Measurements from ENCODE around the gene PAXIP1.

The PAXIP1 gene

DNA sequence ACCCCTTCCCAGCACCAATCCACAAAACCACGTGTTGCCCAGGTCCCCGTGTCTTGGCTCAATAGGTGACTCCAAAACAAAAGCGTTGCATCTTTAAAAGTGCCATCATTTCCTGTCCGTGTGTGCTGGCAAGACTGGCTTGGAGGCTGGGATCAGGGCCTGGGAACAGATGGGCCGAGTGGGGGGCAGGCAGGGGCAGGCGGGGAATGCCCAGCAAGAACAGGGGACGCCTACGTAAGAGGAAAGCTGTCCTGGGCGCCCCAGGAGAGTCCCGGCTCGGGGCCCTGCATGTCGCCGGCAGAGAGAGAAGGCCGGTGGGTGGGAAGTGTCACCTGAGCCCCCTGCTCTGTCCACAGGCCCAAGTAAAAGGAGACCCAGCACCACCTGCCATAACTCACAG, 86.5 kb downstream of the PAXIP1 start:
- H3K9me3 ChIP-seq (ENCODE audit: severe bottlenecking): peaks cover 3% of the 10 kb centered on the region
- H3K27me3 ChIP-seq (ENCODE audit: insufficient read depth, low read depth, severe bottlenecking): peaks cover 42% of the 10 kb centered on the region
- no peak for DNase-seq
- TF ChIP-seq, protein P1, sequence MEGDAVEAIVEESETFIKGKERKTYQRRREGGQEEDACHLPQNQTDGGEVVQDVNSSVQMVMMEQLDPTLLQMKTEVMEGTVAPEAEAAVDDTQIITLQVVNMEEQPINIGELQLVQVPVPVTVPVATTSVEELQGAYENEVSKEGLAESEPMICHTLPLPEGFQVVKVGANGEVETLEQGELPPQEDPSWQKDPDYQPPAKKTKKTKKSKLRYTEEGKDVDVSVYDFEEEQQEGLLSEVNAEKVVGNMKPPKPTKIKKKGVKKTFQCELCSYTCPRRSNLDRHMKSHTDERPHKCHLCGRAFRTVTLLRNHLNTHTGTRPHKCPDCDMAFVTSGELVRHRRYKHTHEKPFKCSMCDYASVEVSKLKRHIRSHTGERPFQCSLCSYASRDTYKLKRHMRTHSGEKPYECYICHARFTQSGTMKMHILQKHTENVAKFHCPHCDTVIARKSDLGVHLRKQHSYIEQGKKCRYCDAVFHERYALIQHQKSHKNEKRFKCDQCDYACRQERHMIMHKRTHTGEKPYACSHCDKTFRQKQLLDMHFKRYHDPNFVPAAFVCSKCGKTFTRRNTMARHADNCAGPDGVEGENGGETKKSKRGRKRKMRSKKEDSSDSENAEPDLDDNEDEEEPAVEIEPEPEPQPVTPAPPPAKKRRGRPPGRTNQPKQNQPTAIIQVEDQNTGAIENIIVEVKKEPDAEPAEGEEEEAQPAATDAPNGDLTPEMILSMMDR (IDR thresholded peaks at IDR 0.05; ENCODE audit: low read depth, low read length): no peak
- no peak overlapping the region for H3K27ac ChIP-seq
- no peaks in the 10 kb centered on the region for H3K36me3 ChIP-seq
- H3K4me3 ChIP-seq (ENCODE audit: low read depth, low read length): no peak overlapping the region

DNA sequence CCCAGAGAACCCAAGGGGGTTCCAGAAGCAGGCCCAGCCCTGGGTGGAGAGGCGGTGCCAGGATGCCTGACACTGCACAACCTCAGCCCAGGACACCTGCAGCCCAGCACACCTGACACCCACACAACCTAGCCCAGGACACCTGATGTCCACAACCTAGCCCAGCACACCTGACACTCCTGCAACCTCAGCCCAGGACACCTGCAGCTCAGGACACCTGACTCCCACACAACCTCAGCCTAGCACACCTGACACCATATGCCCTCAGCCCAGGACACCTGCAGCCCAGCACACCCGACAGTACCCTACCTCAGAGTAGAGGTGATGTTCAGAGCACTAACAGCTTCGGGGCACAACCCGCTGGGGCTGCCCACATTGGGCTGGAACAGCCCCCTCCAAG, 87.3 kb downstream of the PAXIP1 start:
- Histone ChIP-seq H3K27me3 (ENCODE audit: insufficient read depth, low read depth, severe bottlenecking) (peaks cover 47% of the 10 kb centered on the region), H3K27ac (no peak overlapping the region), H3K4me3 (ENCODE audit: low read depth, low read length) (no peak overlapping the region), H3K9me3 (ENCODE audit: severe bottlenecking) (peaks cover 10% of the 10 kb centered on the region), H3K36me3 (no peaks in the 10 kb centered on the region)
- TF ChIP-seq, protein P1 (IDR thresholded peaks at IDR 0.05; ENCODE audit: low read depth, low read length): no peak
- DNase-seq: no peak

DNA sequence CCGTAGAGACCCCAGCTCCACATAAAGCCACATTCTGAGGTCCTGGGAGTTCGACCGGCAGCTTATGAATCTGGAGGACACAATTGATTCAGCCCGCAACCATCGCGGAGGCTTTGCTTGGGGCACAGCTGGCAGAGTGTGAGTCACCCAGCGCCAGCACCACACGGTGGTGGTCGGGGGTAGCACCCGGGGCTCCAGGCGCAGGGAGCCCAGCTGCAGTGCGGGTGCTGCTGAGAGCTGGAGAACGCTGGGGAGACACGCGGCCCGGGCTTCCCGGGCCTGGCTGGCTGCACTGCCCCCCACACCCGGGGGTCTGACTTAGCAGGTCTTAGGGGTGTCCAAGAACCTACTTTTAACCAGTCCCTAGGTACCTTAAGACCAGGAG, 87.9 kb downstream of the PAXIP1 start:
- TF ChIP-seq, protein P1 (IDR thresholded peaks at IDR 0.05; ENCODE audit: low read depth, low read length): peak; percentile 32; the same call in 1 of the 2 replicates
- H3K36me3 ChIP-seq: no peaks in the 10 kb centered on the region
- peaks cover 47% of the 10 kb centered on the region for H3K27me3 ChIP-seq (ENCODE audit: insufficient read depth, low read depth, severe bottlenecking)
- H3K27ac ChIP-seq: no peak overlapping the region
- no peak for DNase-seq
- no peak overlapping the region for H3K4me3 ChIP-seq (ENCODE audit: low read depth, low read length)
- H3K9me3 ChIP-seq (ENCODE audit: severe bottlenecking): peaks cover 15% of the 10 kb centered on the region

DNA sequence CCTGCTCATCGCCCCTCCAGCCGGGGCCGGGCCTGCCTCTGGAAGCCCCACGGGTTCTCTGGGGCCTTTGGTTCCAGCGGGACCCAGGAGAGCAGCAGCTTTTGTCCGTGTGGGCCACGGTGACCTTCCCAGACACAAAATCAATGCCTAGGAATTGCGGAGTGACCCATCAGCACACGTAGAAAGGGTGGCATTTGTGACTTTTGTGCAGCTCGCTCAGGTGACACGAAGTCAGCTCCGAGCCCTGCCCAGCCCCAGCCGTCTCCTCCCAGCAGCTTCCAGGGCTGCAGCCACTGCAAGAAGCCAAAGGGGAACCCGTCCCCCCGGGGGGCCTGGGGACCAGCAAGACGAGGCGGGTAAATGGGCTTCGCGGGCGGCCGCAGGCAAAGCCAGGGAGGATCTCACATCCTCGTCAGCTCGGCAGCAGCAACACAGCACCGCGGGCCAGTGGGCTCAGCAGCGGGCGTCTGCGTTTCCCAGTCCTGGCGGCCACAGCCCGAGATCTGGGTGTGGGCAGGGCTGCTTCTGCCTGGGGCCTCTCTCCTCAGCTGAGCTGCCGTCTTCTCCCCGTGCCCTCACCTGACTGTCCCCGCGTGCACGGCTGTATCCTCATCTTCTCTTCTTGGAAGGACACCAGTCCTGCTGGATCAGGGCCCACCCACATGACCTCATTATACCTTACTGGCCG, 88.5 kb downstream of the PAXIP1 start:
- no peak for DNase-seq
- Histone ChIP-seq H3K4me3 (ENCODE audit: low read depth, low read length) (no peak overlapping the region), H3K27ac (no peak overlapping the region), H3K27me3 (ENCODE audit: insufficient read depth, low read depth, severe bottlenecking) (peaks cover 52% of the 10 kb centered on the region), H3K9me3 (ENCODE audit: severe bottlenecking) (peaks cover 15% of the 10 kb centered on the region), H3K36me3 (no peaks in the 10 kb centered on the region)
- TF ChIP-seq, protein P1 (IDR thresholded peaks at IDR 0.05; ENCODE audit: low read depth, low read length): no peak

DNA sequence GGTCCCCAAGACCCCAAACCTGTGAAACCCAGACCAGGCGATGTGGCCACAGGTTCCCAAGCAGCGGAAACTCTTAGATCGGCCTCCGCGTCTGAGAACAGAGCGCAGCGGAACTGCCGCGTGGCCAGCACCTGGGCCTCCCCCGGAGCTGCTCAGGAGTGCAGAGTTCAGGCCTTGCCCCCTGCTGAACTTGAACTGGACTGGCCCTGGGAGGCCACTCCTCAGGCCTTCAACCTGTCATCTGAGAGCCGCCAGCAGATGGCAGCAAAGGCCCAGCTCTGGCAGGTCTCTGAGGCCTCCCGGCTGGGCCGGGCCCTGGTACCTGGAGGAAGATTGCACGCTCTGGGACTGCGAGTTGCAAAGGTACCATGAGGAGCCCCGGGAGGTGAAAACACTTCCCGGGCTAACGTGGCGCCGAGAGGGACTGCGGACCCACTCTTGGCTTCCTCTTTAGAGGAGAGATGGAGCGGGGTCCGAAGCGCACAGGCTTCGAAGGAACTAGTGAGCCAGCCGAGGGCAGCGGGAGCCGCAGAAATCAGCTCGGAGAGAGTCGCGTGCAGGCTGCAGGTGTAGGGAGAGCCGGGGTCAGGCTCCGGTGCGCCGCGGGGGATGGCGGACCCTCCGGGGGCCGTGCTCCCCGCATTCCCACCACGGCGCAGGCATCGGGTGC, 89.2 kb downstream of the PAXIP1 start:
- H3K36me3 ChIP-seq: no peaks in the 10 kb centered on the region
- H3K27me3 ChIP-seq (ENCODE audit: insufficient read depth, low read depth, severe bottlenecking): peaks cover 58% of the 10 kb centered on the region
- DNase-seq: peak; percentile 87
- no peak overlapping the region for H3K27ac ChIP-seq
- peaks cover 15% of the 10 kb centered on the region for H3K9me3 ChIP-seq (ENCODE audit: severe bottlenecking)
- TF ChIP-seq, protein P1 (IDR thresholded peaks at IDR 0.05; ENCODE audit: low read depth, low read length): peak; percentile 87
- no peak overlapping the region for H3K4me3 ChIP-seq (ENCODE audit: low read depth, low read length)

Data from WERI-Rb-1 (cell line).